ENCODE results near the gene MEX3D. TPM values are rescaled to one million over a fixed set of nuclear protein-coding genes. Genes with fewer than 3 reads are reported as not detected.

Gene MEX3D
- polyA plus RNA-seq, 2 donors = 2.8 to 8.4 TPM

DNA sequence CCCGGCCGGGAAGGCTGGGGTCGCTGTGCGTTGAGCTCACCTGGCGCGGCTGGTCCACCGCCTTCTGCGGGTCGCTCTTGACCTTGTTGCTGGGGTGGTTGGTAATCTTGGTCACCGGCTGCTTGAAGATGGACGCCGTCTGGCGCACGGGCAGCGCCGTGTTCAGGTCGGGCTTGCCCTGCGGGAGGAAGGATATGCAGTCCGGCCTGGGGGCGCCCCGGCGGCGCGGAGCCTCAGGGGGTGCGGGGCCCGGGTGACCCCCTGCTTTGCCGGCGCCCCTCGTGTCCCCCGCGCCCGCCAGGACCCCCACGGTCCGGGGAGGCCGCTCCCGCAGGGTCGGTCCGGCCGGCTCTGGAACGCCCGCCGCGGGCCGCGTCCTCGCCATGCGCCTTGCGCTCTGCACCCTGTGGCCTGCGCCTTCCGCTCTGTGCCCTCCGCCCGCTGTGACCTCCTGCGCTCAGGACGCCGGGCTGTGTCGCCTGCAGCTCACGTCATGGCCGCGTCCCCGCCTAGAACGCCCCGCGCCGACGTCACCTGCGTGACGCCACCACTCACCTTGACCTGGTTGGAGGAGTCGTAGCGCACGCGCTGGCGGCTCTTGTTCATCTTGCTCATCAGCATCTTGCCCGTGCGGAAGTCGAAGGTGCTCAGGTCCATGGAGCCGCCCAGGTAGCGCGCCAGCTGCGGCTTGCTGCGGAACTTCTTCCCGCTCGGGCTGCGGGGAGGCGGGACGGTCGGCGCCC lies 16.5 kb upstream of the MEX3D start:
- H3K27me3 ChIP-seq (ENCODE audit: control insufficient read depth in 1 of 2, insufficient read depth in 2 of 2, low read length in 2 of 2) = no peaks in the 10 kb centered on the region
- H3K4me3 ChIP-seq (ENCODE audit: low read depth in 1 of 2, low read length in 2 of 2) = no peak overlapping the region
- H3K4me1 ChIP-seq (ENCODE audit: control insufficient read depth in 2 of 2, insufficient read depth in 2 of 2, low read length in 1 of 2) = no peaks in the 10 kb centered on the region
- no peak overlapping the region for H3K27ac ChIP-seq (ENCODE audit: low read depth in 2 of 2, low read length in 1 of 2)
- H3K9me3 ChIP-seq (ENCODE audit: control insufficient read depth in 2 of 2, insufficient read depth in 1 of 2, low read depth in 1 of 2, low read length in 1 of 2) = no peaks in the 10 kb centered on the region
- WGBS, 2 donors = 93 to 95% methylated on average over 59 to 87 of the region's 87 CpGs
- H3K36me3 ChIP-seq (ENCODE audit: control insufficient read depth in 2 of 2, insufficient read depth in 2 of 2, low read length in 1 of 2) = peaks cover 0 to 27% of the 10 kb centered on the region in 2 donors

DNA sequence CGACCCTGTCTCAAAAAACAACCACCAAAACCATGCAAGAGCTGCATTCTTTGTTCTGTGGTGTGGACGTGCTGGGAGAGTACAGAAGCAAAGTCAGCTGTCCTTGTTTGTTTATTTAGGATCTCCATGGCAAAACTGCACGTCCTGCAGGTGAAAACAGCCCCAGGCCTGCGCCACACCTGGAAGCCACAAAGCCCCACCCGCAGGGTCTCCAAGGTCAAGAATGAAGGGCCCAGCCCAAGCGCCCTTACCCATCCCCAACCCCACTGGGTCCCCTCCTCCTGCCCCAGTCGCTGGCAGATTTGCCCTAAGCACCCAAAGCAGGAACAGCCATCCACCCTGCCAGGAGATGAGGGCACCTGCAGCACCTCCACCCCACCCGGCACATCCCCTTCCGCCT lies 14.1 kb upstream of the MEX3D start:
- 71 to 80% methylated on average over 9 of the region's 9 CpGs for WGBS, 2 donors
- H3K4me1 ChIP-seq (ENCODE audit: control insufficient read depth in 2 of 2, insufficient read depth in 2 of 2, low read length in 1 of 2) = no peaks in the 10 kb centered on the region
- H3K4me3 ChIP-seq (ENCODE audit: low read depth in 1 of 2, low read length in 2 of 2) = no peak overlapping the region
- no peaks in the 10 kb centered on the region for H3K27me3 ChIP-seq (ENCODE audit: control insufficient read depth in 1 of 2, insufficient read depth in 2 of 2, low read length in 2 of 2)
- no peak overlapping the region for H3K27ac ChIP-seq (ENCODE audit: low read depth in 2 of 2, low read length in 1 of 2)
- H3K9me3 ChIP-seq (ENCODE audit: control insufficient read depth in 2 of 2, insufficient read depth in 1 of 2, low read depth in 1 of 2, low read length in 1 of 2) = no peaks in the 10 kb centered on the region
- peaks cover under 1 to 48% of the 10 kb centered on the region in 2 donors for H3K36me3 ChIP-seq (ENCODE audit: control insufficient read depth in 2 of 2, insufficient read depth in 2 of 2, low read length in 1 of 2)

DNA sequence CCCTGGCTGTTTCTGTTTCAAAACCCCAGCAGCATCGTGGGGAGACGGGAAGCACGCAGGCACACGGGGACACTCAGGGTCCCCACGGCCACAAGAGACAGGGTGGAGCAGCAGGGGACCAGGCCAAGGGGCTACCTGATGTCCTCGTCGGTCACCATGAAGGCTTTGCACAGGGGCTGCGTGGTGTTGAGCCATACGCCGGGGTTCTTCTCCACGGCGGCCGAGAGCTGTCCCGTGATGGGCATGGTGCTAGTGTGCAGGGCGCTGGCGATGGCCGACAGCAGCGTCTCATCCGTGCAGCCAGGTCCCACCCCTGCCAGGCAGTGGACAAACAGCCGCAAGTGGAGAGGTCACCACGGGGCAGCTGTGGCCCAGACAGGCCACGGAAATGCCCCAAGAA lies 12.8 kb upstream of the MEX3D start:
- no peak overlapping the region for H3K27ac ChIP-seq (ENCODE audit: low read depth in 2 of 2, low read length in 1 of 2)
- 94% methylated on average over 22 of the region's 22 CpGs for WGBS, 2 donors
- H3K4me1 ChIP-seq (ENCODE audit: control insufficient read depth in 2 of 2, insufficient read depth in 2 of 2, low read length in 1 of 2) = no peaks in the 10 kb centered on the region
- H3K9me3 ChIP-seq (ENCODE audit: control insufficient read depth in 2 of 2, insufficient read depth in 1 of 2, low read depth in 1 of 2, low read length in 1 of 2) = no peaks in the 10 kb centered on the region
- peaks cover 6 to 56% of the 10 kb centered on the region in 2 donors for H3K36me3 ChIP-seq (ENCODE audit: control insufficient read depth in 2 of 2, insufficient read depth in 2 of 2, low read length in 1 of 2)
- H3K27me3 ChIP-seq (ENCODE audit: control insufficient read depth in 1 of 2, insufficient read depth in 2 of 2, low read length in 2 of 2) = no peaks in the 10 kb centered on the region
- no peak overlapping the region for H3K4me3 ChIP-seq (ENCODE audit: low read depth in 1 of 2, low read length in 2 of 2)

DNA sequence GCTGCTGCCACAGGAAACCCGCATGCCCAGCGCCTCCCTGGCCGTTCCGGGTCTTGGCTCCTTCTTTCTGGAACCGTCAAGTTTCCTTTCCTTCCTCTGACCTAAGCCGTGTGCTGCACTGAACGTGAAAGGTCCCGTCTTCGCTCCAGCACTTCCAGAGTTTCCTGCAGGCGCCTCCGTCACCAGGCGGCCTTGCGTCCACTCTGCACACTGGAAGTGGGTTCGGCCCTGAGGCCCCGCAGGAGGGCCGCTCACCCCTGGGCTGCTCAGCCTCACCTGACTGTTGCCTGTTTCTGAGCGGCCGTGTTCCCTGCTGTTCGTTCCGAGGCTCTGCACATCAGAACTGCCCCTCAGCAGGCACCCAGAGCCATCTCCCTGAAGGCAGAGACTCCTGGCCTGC lies 12.3 kb upstream of the MEX3D start:
- no peaks in the 10 kb centered on the region for H3K4me1 ChIP-seq (ENCODE audit: control insufficient read depth in 2 of 2, insufficient read depth in 2 of 2, low read length in 1 of 2)
- H3K4me3 ChIP-seq (ENCODE audit: low read depth in 1 of 2, low read length in 2 of 2) = no peak overlapping the region
- 90 to 92% methylated on average over 20 of the region's 20 CpGs for WGBS, 2 donors
- no peak overlapping the region for H3K27ac ChIP-seq (ENCODE audit: low read depth in 2 of 2, low read length in 1 of 2)
- H3K36me3 ChIP-seq (ENCODE audit: control insufficient read depth in 2 of 2, insufficient read depth in 2 of 2, low read length in 1 of 2) = peaks cover 6 to 56% of the 10 kb centered on the region in 2 donors
- H3K9me3 ChIP-seq (ENCODE audit: control insufficient read depth in 2 of 2, insufficient read depth in 1 of 2, low read depth in 1 of 2, low read length in 1 of 2) = no peaks in the 10 kb centered on the region
- H3K27me3 ChIP-seq (ENCODE audit: control insufficient read depth in 1 of 2, insufficient read depth in 2 of 2, low read length in 2 of 2) = no peaks in the 10 kb centered on the region

DNA sequence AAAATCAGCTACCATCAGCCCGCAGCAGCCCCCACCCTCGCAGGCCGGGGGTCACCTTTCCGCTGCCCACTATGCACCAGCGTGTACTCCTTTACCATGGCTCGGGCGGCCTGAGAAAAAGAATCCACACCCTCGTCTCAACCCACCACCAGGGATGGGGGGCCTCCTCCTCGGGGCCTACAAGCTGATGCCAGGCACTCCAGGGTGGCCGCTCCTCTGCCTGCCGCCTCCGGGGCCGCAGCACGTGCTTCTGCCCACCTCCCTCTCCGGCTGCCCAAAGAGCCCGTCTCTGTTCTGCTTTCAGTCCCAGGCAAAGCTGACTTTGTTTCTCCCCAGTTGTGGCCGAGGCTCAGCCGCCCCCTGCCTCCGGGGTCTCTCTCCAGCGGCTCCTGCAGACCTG lies 11.1 kb upstream of the MEX3D start:
- no peak overlapping the region for H3K4me3 ChIP-seq (ENCODE audit: low read depth in 1 of 2, low read length in 2 of 2)
- no peaks in the 10 kb centered on the region for H3K27me3 ChIP-seq (ENCODE audit: control insufficient read depth in 1 of 2, insufficient read depth in 2 of 2, low read length in 2 of 2)
- peaks cover 6 to 48% of the 10 kb centered on the region in 2 donors for H3K36me3 ChIP-seq (ENCODE audit: control insufficient read depth in 2 of 2, insufficient read depth in 2 of 2, low read length in 1 of 2)
- 95 to 96% methylated on average over 20 of the region's 20 CpGs for WGBS, 2 donors
- no peaks in the 10 kb centered on the region for H3K9me3 ChIP-seq (ENCODE audit: control insufficient read depth in 2 of 2, insufficient read depth in 1 of 2, low read depth in 1 of 2, low read length in 1 of 2)
- no peaks in the 10 kb centered on the region for H3K4me1 ChIP-seq (ENCODE audit: control insufficient read depth in 2 of 2, insufficient read depth in 2 of 2, low read length in 1 of 2)
- H3K27ac ChIP-seq (ENCODE audit: low read depth in 2 of 2, low read length in 1 of 2) = no peak overlapping the region

DNA sequence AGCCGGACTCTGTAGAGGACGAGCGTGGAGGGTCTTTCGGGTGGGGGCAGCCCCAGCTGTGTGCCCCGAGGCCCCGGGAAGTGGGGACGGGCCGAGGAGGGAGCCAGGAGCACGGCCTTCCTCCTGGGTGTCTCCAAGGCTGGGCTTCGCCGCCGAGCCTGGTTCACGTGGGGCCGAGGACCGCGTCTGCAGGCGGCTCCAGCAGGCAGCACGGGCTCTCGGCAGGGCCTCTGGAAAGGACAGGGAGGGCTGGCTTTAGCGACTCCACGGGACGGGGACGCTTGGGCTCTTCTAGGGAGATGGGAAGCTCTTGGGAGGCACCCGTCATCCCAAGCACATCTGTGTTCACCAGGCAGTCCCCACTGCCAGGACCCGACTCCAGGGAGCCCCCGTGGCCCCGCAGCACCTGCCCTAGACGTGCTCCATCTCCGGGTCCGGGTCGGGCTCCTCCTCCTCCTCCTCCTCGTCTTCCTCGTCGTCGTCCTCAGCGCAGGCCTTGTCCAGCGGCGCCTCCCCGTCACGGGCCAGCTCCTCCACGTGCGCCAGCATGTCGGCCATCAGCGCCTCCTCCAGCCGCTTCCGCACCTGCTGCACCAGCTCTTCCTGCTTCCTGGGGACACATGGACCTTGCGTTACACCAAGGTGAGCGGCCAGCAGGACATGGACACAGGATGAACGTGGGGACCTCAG lies 9.9 kb upstream of the MEX3D start:
- Histone ChIP-seq H3K9me3 (ENCODE audit: control insufficient read depth in 2 of 2, insufficient read depth in 1 of 2, low read depth in 1 of 2, low read length in 1 of 2) (no peaks in the 10 kb centered on the region), H3K27me3 (ENCODE audit: control insufficient read depth in 1 of 2, insufficient read depth in 2 of 2, low read length in 2 of 2) (no peaks in the 10 kb centered on the region), H3K4me3 (ENCODE audit: low read depth in 1 of 2, low read length in 2 of 2) (no peak overlapping the region), H3K4me1 (ENCODE audit: control insufficient read depth in 2 of 2, insufficient read depth in 2 of 2, low read length in 1 of 2) (no peaks in the 10 kb centered on the region), H3K27ac (ENCODE audit: low read depth in 2 of 2, low read length in 1 of 2) (no peak overlapping the region), H3K36me3 (ENCODE audit: control insufficient read depth in 2 of 2, insufficient read depth in 2 of 2, low read length in 1 of 2) (peaks cover 6 to 44% of the 10 kb centered on the region in 2 donors)
- 85 to 87% methylated on average over 49 of the region's 49 CpGs for WGBS, 2 donors

DNA sequence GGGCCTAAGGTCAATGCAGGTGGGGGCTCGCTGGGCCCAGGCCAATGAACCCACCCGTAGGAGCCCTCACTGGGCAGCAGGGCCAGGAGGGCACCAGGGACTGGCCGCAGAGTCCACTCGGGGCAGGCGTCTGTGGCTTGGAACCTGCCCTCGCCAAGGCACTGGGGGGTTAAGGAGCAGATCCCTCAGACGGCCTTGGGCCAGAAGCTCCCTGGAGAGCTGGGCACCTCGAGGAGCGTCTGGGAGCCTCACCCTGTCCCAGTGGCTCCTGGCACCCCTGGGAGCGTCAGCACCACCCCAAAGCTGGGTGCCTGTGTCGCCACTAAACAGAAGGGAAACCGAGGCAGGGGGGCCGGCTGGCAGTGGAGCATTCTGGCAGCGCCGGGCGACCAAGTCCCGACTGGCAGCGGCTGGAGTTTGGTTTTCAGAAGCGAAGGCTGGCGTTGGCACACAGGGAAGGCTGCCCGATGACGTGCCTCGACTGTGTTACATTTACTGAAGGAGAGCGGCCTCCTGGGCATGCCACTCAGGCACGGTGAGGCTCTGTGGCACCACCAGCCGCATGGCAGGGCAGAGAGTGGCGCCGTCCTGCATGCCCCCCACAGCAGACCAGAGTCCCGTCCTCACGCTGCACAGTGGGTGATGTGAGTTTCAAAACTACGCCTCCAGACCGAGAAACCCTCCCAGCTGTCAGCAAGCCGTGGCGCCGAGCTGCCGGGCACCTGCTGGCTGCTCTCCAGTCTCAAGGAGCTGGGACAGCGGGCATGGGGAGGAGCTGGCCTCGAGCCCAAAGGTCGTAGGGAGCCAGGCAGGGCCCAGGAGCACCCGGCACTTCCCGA lies 9.2 kb upstream of the MEX3D start:
- 82% methylated on average over 41 of the region's 41 CpGs for WGBS, 2 donors
- H3K27ac ChIP-seq (ENCODE audit: low read depth in 2 of 2, low read length in 1 of 2) = no peak overlapping the region
- H3K9me3 ChIP-seq (ENCODE audit: control insufficient read depth in 2 of 2, insufficient read depth in 1 of 2, low read depth in 1 of 2, low read length in 1 of 2) = no peaks in the 10 kb centered on the region
- no peaks in the 10 kb centered on the region for H3K27me3 ChIP-seq (ENCODE audit: control insufficient read depth in 1 of 2, insufficient read depth in 2 of 2, low read length in 2 of 2)
- no peak overlapping the region for H3K4me3 ChIP-seq (ENCODE audit: low read depth in 1 of 2, low read length in 2 of 2)
- H3K36me3 ChIP-seq (ENCODE audit: control insufficient read depth in 2 of 2, insufficient read depth in 2 of 2, low read length in 1 of 2) = peaks cover 6 to 44% of the 10 kb centered on the region in 2 donors
- no peaks in the 10 kb centered on the region for H3K4me1 ChIP-seq (ENCODE audit: control insufficient read depth in 2 of 2, insufficient read depth in 2 of 2, low read length in 1 of 2)

DNA sequence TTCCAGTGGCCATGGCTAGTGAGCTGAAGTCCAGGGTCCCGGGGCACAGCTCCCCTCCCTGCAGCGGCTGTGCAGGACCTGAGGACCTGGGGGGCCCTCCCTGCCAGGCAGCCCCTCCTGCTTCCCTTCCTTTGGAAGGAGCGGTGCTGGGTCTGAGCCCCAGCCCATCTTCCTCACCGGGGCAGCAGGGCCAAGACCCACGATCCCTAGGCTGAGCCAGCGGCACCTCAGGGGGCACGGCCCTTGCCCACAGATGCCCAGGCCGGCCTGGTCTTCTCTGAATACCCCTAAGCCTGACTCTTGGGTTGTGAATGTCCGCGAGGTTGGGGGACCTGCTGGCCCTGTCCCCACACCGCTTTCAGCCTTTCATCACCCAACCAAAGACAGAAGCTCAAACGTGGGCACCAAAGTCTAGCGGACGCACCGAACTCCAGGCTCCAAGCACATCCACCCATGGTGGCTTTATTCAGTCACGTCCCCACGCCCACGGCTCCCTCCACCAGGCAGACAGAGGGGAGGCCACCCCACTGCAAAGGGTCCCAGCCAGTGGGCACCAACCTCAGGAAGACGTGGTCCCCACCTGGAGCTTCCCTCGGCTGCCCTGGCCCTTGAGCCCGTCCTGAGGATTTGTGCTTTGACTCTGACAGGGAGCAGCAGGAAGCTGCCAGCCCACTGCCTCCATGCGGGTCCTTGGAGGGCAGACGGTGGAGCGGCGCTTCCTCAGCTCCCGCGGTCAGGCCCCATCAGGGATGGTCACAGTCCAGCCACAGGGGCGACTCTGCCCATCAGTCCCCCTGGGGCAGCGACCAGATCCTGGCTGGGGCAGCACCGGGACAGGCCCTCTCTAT lies 8.3 kb upstream of the MEX3D start:
- Histone ChIP-seq H3K9me3 (ENCODE audit: control insufficient read depth in 2 of 2, insufficient read depth in 1 of 2, low read depth in 1 of 2, low read length in 1 of 2) (no peaks in the 10 kb centered on the region), H3K4me3 (ENCODE audit: low read depth in 1 of 2, low read length in 2 of 2) (no peak overlapping the region), H3K4me1 (ENCODE audit: control insufficient read depth in 2 of 2, insufficient read depth in 2 of 2, low read length in 1 of 2) (no peaks in the 10 kb centered on the region), H3K27ac (ENCODE audit: low read depth in 2 of 2, low read length in 1 of 2) (no peak overlapping the region), H3K36me3 (ENCODE audit: control insufficient read depth in 2 of 2, insufficient read depth in 2 of 2, low read length in 1 of 2) (peaks cover 6 to 43% of the 10 kb centered on the region in 2 donors), H3K27me3 (ENCODE audit: control insufficient read depth in 1 of 2, insufficient read depth in 2 of 2, low read length in 2 of 2) (no peaks in the 10 kb centered on the region)
- WGBS, 2 donors = 85 to 87% methylated on average over 28 to 30 of the region's 30 CpGs

Data from esophagus (tissue), 2 donors.